ENCODE results near the gene SMARCD3. TPM values are rescaled to one million over a fixed set of nuclear protein-coding genes. Genes with fewer than 3 reads are reported as not detected.

SMARCD3 gene
- total and polyA plus RNA-seq, 2 of the 8 experiments (the other 6 are each of a cell fraction or from before 2014, with no cell fraction given) = 3.0 to 5.6 TPM

DNA sequence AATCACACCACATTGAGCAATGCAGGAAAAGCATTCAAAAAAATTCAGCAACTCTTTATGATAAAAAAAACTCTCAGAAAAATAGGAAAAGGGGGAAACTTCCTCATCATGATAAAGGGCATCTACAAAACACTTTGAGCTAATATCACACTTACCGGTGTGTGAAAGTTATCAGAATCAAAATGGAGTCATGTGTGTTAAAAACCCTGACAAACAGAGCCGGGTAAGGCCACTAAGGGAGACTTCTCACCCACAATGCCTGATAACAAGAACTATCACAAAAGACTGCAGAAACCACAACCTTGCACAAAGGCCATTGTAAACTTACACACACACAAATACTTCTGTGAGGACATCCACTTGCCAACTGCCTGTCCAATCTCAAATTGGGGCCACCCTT is 34.8 kb upstream of the SMARCD3 start:
- Histone ChIP-seq H4K20me1 (replicated peaks in 1 of 2; ENCODE audit: control insufficient read depth in 1 of 2, insufficient read depth in 2 of 2, low read length in 2 of 2) (no peaks in the 10 kb centered on the region), H3K27me3 (replicated peaks in 1 of 4; ENCODE audit: control insufficient read depth in 3 of 4, extremely low read depth in 1 of 4, insufficient read depth in 3 of 4, low read length in 3 of 4) (peaks cover 0 to 3% (median 0%) of the 10 kb centered on the region in 4 experiments; a peak in 3 of 7 replicates), H3K27ac (ENCODE audit: low read depth, low read length) (no peak overlapping the region), H3K56ac (replicated peaks; ENCODE audit: insufficient read length, low read depth, low read length) (no peak overlapping the region), H3K79me2 (ENCODE audit: control insufficient read depth in 1 of 2, insufficient read depth in 2 of 2, low read length in 2 of 2) (no peaks in the 10 kb centered on the region), H3K9ac (replicated peaks in 1 of 4; ENCODE audit: extremely low read depth in 1 of 4, low read depth in 3 of 4, low read length in 3 of 4) (no peak overlapping the region), H2BK12ac (ENCODE audit: low read depth, low read length) (no peak overlapping the region), H2BK15ac (ENCODE audit: low read length) (no peak overlapping the region), H2BK20ac (ENCODE audit: low read length) (no peak overlapping the region), H3K4me2 (ENCODE audit: insufficient read depth in 1 of 2, low read depth in 2 of 2, low read length in 2 of 2) (no peak overlapping the region), H2AK5ac (ENCODE audit: low read depth, low read length) (no peak overlapping the region), H4K8ac (ENCODE audit: extremely low read depth, insufficient read depth, low read length) (no peak overlapping the region), H3K9me3 (ENCODE audit: insufficient read depth in 2 of 2, low read depth in 1 of 2, low read length in 1 of 2) (no peaks in the 10 kb centered on the region), H4K91ac (replicated peaks; ENCODE audit: insufficient read length, low read length) (no peak overlapping the region), H3K23ac (ENCODE audit: insufficient read length) (no peak overlapping the region), H3K23me2 (ENCODE audit: low read depth, low read length) (no peaks in the 10 kb centered on the region), H2AFZ (ENCODE audit: low read length) (no peak overlapping the region), H3K4ac (replicated peaks; ENCODE audit: insufficient read length, low read depth, low read length) (no peak overlapping the region), H3K14ac (ENCODE audit: insufficient read length) (no peak overlapping the region), H3K79me1 (ENCODE audit: low read depth, low read length) (no peaks in the 10 kb centered on the region), H3K4me3 (ENCODE audit: extremely low read depth in 1 of 4, insufficient read depth in 2 of 4, low read depth in 3 of 4, low read length in 4 of 4) (no peak overlapping the region), H3K18ac (ENCODE audit: extremely low read depth, low read length) (no peak overlapping the region), H2BK5ac (ENCODE audit: low read depth, low read length) (no peak overlapping the region), H3K4me1 (replicated peaks in 1 of 4; ENCODE audit: control insufficient read depth in 3 of 4, insufficient read depth in 4 of 4, low read length in 3 of 4) (peaks cover 0 to 5% (median 0%) of the 10 kb centered on the region in 4 experiments; a peak in 1 of 7 replicates), H2BK120ac (replicated peaks; ENCODE audit: low read depth, low read length) (no peak overlapping the region), H4K5ac (ENCODE audit: insufficient read length, low read depth, low read length) (no peak overlapping the region), H3K36me3 (ENCODE audit: control insufficient read depth in 2 of 4, insufficient read depth in 4 of 4, low read length in 3 of 4) (no peaks in the 10 kb centered on the region)
- TF ChIP-seq SP4 (IDR thresholded peaks at IDR 0.05; ENCODE audit: low read length) (no peak), SIX5 (IDR thresholded peaks at IDR 0.05; ENCODE audit: low read depth, low read length) (no peak), FOSL1 (IDR thresholded peaks at IDR 0.05; ENCODE audit: insufficient read depth, low read depth, low read length) (no peak), RAD21 (IDR thresholded peaks at IDR 0.05 in 1 of 2, conservative IDR thresholded peaks at IDR 0.05 in 1 of 2; ENCODE audit: low read depth in 2 of 2, low read length in 2 of 2) (no peak)
- 81% methylated on average over 2 of the region's 2 CpGs; no CpG with 5 or more reads in 1 of the 2 experiments for WGBS, 2 experiments (ENCODE audit: extremely low coverage in 1 of 2, insufficient coverage in 1 of 2, insufficient read length in 1 of 2, insufficient replicate concordance in 2 of 2, low coverage in 1 of 2, low lambda C conversion rate in 2 of 2, missing lambda C conversion rate in 1 of 2)
- ChIA-PET CTCF (ENCODE audit: partially characterized antibody) (no interaction called here), POLR2A (ENCODE audit: partially characterized antibody) (no interaction called here)
- FAIRE-seq (no peak), DNase-seq (ENCODE audit: low read depth in 1 of 2, low spot score in 2 of 2) (no peak)

Data from H1 (cell line).